ENCODE measurements around the gene LTBP3.
"Not testable (repeated sequence)": the region's sequence is repeated elsewhere in the genome, so short reads cannot be mapped to it uniquely, and the experiment has no call there.

Gene LTBP3

DNA sequence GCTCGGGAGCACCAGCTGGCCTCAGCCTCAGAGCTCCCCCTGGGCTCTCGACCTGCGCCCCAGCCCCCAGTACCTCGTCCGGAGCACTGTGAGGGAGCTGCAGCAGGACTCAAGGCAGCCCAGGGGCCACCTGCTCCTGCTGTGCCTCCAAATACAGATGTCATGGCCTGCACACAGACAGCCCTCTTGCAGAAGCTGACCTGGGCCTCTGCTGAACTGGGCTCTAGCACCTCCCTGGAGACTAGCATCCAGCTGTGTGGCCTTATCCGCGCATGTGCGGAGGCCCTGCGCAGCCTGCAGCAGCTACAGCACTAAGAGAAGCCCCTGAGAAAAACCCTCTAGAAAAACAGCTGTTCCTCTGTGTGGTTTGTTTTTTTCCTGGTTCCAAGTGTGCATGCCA is 13.3 kb upstream of the LTBP3 start:
- no peak for DNase-seq

DNA sequence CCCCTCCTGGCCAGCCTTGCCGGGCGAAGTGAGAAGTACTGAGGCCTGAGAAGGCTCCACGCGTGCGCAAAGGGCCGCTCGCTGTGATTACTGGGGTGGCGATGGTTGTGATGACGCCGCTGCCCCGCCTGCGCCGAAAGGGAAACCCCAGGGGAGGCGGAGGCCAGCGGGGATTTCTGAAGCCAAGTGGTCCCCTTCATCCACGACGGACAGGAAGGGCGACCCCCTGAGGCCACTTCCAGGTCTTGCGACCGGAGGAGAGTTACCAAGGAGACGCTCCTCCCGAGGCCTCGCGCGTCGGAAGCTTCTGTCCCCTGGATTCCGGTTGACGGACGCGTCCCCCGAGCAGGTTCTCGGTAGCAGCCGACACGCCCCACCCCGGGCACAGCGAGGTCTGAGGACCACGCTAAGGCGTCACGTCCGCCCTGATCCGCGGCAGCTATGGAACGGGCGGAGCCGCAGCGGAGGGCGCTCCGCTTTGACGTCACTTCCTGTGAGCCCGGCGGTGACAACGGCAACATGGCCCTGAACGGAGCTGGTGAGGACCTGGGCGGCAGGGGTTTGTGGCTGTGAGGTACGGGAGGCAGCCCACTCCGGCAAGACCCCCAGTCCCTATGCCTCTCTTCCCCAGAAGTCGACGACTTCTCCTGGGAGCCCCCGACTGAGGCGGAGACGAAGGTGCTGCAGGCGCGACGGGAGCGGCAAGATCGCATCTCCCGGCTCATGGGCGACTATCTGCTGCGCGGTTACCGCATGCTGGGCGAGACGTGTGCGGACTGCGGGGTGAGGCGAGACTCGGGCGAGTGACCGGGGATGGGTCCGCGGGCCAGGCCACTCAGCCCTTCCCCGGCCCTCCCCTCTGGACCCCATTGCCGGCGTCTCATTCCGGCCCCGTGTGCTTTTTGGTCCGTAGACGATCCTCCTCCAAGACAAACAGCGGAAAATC is 12.1 kb upstream of the LTBP3 start, which contains the start of gene ZNRD2:
Gene ZNRD2, plus strand, starts transcription at position 505 of the 946 bp plus-strand sequence. Its CDS starts 15 bp downstream, at position 520.
- peak; percentile 61 to 96 for DNase-seq

DNA sequence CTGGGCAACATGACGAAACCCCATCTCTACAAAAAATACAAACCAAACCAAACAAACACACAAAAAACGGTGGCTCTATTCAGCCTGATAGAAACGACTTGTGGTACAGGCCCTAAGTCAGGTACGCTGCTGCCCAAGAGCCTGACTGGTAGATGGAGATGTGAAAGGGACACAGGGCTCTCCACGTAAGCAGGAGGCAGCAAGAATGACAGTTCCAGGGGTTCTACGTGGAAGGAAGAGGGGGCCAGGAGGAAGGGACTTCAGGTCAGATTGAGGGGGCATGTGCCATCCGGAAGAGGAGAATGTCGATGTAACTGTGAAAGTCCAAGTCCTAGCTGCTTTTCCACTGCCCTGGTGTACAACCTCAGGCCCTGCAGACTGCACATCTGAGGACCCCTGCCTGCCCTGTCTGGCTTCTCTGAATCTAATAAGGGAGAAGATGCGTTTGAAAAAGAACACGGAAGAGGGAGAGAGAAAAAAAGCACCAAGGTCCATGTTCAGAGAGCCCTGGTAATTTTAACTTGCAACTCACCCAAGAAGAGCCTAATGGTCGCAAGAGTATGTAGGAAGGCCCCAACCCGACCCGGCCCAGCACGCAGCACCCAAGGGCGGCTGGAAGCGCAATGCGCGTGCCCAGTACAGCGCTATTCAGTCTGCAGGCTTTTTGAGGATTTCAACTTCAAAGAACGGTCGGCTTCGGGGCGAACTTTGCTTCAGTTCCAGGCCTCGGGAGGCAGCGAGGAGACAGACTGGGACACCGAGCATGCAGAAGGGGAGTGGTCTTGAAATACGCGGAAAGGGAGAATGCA is 11.2 kb upstream of the LTBP3 start:
- DNase-seq, result no peak

DNA sequence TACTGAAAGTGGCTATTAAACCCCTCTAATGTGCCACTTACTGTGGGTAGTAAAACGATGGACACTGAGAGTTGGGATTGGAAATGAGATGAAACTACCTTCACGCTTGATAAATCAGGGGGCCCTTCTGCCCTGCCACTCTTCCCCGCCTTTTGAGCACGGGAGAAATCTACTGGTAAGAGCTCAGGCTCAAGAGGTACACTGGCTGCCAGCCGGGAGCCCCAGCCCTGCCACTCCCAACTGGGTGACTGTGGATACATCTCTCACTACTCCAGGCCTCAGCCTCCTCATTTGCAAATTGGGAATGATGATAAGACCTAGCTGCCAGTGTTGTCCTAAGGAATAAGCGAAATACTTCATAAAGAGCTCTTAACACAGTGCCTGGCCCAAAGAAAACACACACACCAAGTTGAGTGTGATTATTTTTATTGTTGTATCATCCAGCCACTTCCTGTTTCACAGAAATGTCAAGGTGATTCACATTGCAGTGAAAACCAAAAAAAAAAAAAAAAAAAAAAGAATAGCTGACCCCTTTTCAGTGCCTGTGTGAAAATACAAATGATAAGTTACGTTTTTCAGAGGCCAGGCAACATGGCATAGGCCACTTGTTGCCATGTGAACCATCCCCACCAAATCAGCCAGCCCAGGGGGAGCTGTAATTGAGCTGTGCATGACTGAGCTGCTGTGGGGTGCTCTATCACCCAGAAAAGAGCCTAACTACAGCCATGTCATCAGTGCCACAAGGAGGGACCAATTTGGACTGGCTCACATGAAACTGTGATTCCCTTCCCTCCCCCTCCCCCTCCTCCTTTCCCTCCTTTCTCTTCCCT is 7.7 kb upstream of the LTBP3 start:
- no peak for DNase-seq

DNA sequence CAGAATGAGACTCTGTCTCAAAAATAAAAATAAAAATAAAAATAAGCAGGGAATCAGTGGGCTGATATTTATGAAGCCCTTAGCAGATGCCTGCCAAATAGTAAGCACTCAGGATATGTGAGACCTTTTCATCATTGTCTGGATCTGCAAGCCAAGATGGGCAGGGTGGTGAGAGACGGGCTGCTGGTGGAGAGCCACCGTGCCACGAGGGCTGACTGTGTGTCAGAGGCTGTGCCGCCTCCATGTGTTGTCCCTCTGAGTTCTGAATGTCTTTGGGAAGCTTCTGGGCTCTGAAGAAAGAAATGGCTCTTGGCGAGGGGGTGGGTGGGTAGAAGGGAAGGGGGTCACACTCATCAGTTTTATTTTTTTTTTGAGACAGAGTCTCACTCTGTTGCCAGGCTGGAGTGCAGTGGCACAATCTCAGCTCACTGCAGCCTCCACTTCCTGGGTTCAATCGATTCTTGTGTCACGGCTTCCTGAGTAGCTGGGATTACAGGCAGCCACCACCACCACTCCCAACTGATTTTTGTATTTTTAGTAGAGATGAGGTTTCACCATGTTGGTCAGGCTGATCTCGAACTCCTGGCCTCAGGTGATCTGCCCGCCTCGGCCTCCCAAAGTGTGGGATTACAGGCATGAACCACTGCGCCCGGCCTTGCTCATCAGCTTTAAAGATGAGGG is 6.9 kb upstream of the LTBP3 start:
- DNase-seq, result not testable (repeated sequence)

DNA sequence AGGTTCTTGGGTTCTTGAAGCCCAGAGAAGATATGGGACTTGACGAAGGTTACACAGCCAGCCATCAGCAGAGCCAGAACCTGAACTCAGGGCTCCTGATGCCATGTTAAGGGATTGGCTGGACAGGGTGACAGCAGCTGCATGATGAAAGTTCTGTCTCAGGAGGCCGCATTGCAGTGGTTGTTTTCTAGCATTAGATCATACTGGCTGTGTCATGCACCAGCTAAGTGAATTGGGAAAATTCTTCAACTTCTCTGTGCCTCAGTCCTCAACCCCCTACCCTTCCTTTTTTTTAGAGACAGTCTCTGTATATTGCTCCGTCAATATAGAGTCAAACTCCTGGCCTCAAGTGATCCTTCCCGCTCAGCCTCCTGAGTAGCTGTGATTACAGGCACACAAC is 5.4 kb upstream of the LTBP3 start:
- DNase-seq, result no peak

DNA sequence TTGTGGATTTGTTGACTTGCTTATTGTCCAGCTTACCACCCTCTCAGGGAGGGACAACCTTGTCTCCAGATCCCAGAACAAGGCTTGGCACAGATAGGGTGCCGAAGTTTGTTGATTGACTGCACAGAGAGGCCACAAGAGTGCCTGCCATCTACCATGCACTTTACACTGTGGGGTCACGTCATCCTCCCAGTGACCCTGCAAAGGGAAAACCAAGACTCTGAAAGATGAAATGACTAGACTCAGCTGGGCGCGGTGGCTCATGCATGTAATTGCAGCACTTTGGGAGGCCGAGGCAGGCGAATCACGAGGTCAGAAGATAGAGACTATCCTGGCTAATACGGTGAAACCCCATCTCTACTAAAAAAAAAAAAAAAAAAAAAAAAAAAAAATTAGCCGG is 4.6 kb upstream of the LTBP3 start:
- DNase-seq, result no peak

DNA sequence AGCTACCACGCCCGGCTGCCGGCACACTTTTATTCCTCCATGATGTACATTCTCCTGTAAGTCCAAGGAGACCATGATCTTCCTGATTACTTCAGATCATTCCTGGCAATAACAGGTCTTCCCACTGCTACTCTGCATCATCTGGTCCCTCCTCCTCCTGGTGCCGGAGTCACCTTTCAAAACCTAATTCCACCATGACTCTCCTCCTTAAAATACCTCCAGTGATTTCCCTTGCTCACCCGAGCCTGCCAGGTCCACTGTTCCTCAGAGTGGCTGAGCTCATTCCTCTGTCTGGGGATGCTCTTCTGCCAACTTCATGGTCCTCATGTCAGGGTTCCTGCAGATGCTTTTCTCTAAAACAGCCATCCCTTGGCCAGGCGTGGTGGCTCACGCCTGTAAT is 3.9 kb upstream of the LTBP3 start:
- DNase-seq, result no peak

DNA sequence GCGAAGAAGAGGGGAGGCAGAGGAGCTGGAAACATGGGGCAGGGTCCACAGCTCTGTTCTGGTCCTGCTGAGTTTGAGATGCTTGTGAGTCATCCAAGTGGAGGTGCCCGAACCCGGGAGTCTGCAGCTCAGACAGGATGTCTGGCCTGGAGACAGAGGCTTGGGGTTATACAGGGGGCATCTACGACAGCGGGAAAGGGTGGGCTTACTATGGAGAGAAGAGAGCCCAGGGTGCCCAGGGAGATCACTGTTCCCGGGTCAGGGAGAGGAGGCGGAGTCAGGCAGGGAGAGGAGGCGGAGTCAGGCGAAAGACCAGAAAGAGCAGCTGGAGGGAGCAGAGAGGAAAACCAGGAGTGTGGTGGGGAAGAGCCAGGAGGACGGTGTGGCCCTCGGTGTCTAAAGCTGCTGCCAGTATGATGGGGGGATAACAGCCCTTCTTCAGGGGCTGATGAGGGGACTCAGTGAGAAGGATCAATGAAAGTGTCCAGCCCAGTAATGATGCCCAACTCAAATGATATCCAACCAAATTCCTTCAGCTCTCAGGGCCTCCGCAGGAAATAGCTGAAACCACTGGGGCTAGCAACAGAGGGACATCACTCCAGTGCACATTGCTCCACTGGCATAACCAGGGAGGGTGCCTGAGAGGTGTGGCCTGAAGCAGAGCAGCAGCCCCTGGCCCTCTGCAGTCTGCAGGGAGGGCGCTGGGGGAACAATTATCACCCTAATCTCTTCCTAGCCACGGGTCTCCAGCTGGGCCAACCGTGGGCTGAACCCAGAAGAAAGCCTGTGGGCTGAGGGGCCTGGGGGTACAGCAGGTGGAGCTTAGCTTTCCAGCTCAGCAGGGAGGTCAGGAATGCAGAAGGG is 2.6 kb upstream of the LTBP3 start:
- DNase-seq, result no peak

DNA sequence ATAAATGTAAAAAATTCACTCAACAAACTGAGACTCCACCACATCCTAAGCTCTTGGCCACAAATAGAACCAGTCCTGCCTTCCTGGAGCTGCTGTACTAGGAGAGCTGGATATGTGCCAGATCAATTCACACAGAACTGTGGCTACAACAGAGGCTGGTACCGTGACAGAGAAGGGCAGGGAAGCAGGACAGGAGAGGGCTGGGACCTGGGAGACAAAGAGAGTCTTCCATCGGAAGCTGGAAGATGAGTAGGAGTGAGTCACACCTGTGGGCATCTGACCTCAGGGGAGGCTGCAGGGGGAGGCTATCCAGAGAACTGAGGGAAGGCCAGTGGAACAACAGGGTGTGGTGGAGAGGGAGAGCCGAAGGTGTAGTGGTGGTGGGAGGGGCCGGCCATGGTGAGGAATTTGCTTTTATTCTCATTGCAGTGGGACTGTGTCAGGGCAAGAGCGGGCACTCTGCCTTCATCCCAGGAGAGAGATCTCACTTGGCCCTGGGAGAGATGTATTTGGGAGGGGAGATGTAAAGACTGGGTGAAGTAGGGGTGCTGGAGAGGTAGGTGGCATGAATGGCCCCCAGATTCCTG is 1.9 kb upstream of the LTBP3 start:
- peak in 1 of 2 experiments; percentile 20 for DNase-seq

DNA sequence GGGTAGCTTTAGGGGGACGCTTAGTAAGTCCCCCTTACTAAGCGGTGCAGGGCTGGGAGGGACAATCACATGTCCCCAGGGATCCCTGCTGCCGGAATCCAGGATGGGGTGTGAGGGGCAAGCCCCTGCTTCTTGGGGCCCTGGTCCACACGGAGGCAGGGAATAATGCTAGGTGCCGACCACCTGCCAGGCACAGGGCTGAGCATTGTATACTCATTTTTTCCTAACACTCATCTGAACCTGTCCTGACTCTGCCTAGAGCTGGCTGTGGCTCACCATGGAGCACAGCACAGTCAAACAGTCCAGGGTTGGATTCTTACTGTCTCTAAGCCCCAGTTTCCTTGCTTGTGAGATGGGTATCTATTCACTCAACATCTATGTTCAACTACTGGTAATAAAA is 1.4 kb upstream of the LTBP3 start:
- DNase-seq, result no peak

DNA sequence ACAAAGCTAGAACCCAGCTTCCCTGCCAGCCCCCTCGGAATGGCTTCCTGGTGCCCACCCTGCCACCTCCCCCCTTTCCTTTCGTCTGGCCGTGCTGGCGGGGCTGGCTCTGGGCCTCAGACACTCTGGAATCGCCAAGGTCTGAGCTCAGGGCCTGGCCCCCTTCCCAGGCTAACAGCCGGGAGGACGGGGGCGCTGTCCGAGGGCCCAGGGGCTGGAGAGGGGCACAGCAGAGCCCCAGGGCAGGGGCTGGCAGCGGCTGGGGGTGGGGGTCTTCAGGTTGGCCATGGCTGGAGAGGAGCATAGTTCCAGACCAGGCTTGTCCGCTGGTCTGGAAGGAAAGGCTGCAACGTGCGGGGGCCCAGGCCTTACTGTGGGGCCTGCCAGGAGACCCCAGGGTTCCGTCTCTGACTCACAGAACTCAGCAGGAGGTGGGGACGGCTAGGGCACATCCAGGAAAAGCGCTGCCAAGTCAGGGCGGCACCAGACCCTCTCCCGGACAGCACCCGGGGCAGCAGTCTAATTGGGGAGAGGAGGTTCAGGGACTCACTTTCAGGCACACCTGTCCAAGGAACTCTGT is 861 bp upstream of the LTBP3 start:
- peak in 1 of 2 experiments; percentile 19 for DNase-seq

DNA sequence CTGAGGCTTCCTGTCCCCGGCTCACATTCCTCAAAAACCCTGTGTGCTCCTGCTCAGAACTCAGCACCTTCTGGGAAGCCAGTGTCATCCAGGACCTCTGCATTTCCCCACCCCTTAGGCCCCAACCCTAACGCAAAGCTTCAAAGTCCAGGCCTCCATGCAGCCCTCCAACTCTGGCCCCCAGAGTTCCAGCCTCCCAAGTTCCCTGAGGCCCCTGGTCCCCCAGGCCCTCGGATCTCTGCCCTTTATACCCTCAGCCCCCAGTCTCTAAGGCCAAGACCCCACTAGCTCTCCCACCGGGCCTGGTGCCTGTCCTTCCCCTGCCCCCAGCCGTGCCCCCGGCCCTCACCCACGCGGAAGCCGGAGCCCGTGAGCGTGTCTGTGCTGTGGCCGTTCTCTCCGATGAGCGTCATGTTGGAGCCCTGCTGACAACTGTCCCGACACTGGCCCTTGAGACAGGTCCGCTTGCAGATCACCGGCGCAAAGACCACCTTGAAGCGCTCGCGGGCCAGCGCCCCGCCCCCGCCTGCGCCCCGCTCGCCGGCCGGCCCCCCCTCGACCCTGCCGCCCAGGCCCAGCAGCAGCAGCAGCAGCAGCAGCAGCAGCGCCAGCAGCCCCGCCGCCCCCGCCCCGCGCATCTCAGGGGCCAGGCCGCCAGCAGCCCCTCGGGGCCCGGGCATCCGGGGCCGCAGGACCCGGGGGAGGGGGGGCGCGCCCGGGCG is 718 bp downstream of the LTBP3 start:
- DNase-seq, result no peak

DNA sequence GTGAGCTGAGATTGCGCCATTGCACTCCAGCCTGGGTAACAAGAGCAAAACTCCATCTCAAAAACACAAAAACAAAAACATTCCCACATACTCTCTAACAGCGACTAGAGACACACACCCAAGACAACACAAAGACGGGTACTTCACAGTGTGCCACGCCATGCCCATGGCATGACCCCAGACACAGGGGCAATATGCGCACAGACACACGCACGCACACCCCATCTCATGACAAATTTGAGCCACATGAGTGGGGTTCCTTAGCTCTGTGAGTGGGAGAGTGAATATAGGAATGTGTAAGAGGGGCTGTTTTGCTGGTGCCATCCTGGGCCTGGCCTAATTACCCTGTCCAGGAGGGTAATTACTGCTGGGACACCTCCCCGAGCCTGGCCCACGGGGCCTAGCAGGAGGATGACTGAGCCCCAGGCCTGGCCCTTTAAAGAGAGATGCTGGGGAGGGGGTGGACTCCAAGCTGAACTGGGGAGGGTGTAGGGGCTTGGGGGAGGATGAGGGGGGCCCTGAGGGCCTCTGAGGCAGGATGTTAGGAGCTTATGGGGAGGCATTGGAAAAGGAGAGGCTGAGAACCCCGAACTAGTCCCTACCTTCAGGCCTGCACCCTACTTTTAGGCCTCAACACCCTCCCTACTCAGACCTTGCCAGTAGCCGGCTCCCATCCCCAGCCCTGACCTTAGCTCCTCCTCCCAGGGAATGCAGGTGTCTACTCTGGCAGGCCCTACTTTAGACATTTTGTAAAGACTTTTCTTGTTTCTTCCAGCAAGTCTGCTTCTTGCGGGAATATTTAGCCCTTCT is 1.5 kb downstream of the LTBP3 start:
- DNase-seq, result no peak

DNA sequence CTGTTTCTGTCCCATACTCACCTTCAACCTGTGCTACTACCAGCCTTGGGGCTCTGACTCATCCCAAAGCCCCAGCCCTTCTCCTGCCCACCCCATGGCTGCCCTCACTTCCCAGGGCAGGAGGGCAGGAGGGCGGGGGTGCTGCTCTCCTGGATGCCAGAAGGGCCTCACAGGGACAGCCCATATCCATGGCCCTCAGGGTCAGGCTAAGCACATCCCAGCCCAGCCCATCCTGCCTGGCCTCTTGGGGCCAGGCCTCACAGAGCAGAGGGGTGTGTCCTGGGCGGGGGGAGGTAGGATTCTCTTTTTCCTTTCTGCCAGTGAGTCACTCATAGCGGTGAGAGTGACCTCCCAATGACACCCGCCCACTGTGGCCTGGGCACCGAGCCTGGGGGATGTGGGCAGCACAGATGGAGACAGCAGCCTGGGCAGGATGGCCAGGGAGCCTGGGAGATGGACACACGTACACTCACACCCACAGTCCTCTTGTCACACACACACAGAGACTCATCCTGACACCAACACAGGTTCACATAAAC is 2.4 kb downstream of the LTBP3 start:
- DNase-seq, result no peak

DNA sequence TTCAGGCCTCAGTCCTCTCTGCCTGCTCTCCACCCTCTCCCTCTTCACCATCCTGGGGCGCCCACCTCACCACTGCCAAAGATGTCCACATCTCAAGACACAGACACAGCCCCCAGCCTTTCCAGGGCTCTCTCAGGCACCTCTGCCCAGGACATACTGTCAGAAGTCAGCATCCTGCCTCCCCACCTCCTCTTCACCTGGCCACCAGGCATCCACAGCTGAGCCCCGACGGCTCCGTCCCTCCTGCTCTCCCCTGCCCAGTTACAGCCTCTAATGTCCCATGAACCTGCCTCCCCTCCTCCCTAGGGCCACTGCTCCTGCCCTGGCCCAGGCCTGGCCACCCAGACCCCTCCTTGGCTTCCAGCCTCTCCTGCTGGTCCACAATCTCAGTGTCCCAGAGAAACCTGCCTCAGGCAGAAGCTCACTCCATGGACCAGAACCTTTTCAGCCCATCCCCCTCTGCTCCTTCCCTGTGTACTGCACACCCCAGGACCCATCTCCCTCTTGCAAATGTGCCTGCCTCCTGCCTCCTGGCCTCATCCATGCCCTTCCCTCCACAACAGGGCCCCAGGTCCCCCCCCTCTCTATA is 3.2 kb downstream of the LTBP3 start:
- no peak for DNase-seq

DNA sequence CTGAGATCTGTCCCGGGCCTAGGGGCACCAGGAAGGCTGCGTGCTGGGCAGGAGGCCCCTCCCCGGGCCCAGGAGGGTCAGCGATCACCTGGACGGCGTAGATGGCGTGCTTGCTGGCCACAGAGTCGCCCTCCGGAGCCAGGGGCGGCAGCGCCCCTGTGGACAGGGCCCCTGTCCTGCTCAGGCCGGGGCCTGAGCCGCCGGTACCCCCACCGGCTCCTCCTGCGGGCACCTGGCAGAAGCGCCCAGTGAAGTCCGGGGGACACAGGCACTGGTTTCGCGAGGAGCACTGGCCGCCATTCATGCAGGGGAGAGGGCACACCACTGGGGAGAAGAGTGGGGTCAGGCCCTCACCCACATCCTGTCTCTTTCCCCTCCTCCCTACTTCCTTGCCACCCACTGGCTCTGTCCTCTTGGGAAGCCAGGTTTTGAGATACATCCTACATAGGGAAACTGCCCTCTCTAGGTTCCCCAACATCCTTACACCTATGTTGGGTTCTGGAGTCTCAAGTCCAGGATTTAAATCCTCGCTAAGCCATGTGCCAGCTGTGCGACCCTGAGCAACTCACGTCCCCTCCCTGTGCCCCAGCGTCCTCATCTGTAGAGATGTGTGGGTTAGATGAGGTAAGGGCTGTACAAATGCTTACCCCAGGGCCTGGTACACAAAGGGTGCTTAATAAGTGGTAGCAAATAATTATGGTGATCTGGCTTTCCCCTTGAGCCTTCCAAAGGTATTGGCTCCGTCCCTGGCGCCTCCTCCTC is 3.9 kb downstream of the LTBP3 start:
- DNase-seq, result no peak
